H1 (cell line): Measurements from ENCODE around the gene HTR2A. TPM values are rescaled to one million over a fixed set of nuclear protein-coding genes. Genes with fewer than 3 reads are reported as not detected.

Experiments used
- EGR1 ChIP-seq: IDR thresholded peaks from 2 replicates; pipeline ENCODE4 v1.6.1; 2011; ENCODE audit warnings: low read depth, low read length, borderline replicate concordance
- JUND ChIP-seq: IDR thresholded peaks from 2 replicates; pipeline ENCODE4 v1.6.1; 2011; ENCODE audit warnings: mild to moderate bottlenecking, improper control_type of control experiment, low read length
- KDM1A ChIP-seq: fragments of 200-600, 300-600 bp; sonication (generic); IDR thresholded peaks from 2 replicates; pipeline ENCODE4 v1.7.1; 2016; ENCODE audit warnings: mild to moderate bottlenecking, low read length, borderline replicate concordance
- SP1 ChIP-seq: IDR thresholded peaks from 2 replicates; pipeline ENCODE4 v1.6.1; 2011; ENCODE audit warnings: low read depth, low read length
- TBP ChIP-seq: IDR thresholded peaks from 2 replicates; pipeline ENCODE4 v1.6.1; 2011; ENCODE audit warnings: low read depth, low read length, improper control_type of control experiment
- polyA plus RNA-seq, 7 experiments: library from polyadenylated mRNA; depleted of rRNA in 3 of 7; stranded (reverse) in 5 of 7; unstranded in 2 of 7; fragments of >200 nt in 5 of 7; fragments of 200-250 nt in 2 of 7; gene quantifications; 1 replicate in 5 of 7; 2 replicates in 1 of 7; 4 replicates in 1 of 7; pipeline versions ENCODE4 v1.2.1 to v1.2.3, GENCODE V29; 2011 to 2013; ENCODE audit warnings: missing spikeins in 2 of 7, mixed read lengths in 2 of 7
- total RNA-seq: library from RNA; stranded (reverse); fragmentation: NEBNext Ultra II Directional; extraction: Animal tissue kit (Norgen Biotek cat#: 25700); gene quantifications from 2 replicates; pipeline ENCODE4 v1.2.1, GENCODE V29; 2021

The HTR2A gene
- total and polyA plus RNA-seq, 2 of the 8 experiments (the other 6 are each of a cell fraction or from before 2014, with no cell fraction given): not detected

GRCh38 chr13:46914341-46914740 lies 17.5 kb upstream of the HTR2A start (continued):
- TF ChIP-seq JUND: no peak
- no peak for TF ChIP-seq SP1
- TF ChIP-seq EGR1: no peak
- TF ChIP-seq TBP: no peak
- no peak for TF ChIP-seq KDM1A
